Neural cell (in vitro differentiated cells): Measurements from ENCODE around the gene TRAF3. TPM values are rescaled to one million over a fixed set of nuclear protein-coding genes. Genes with fewer than 3 reads are reported as not detected.

ENCODE experiments used
- H2AFZ ChIP-seq: fragments of 200-600, 300-800 bp; sonication (generic), shearing (Covaris generic); 2 replicates; pipeline ENCODE4 v1.6.0; 2014; ENCODE audit warnings: low read depth, mild to moderate bottlenecking, antibody characterized with exemption, low read length, moderate library complexity
- H3F3A ChIP-seq: fragments of 200-600 bp; shearing (Covaris generic); 2 replicates; pipeline ENCODE4 v1.6.1; 2016; ENCODE audit warnings: mild to moderate bottlenecking, moderate library complexity, mixed read lengths, antibody characterized with exemption, low read length; ENCODE audit not compliant: insufficient read depth, poor library complexity, severe bottlenecking
- H3K27ac ChIP-seq: fragments of 200-600, 300-800 bp; sonication (generic), shearing (Covaris generic); 2 replicates; pipeline ENCODE4 v1.5.1; 2014; ENCODE audit warnings: mild to moderate bottlenecking, low read length, moderate library complexity
- H3K27me3 ChIP-seq: fragments of 300-800, 200-600 bp; sonication (generic), shearing (Covaris generic); 2 replicates; pipeline ENCODE4 v1.6.0; 2014; ENCODE audit warnings: mild to moderate bottlenecking, low read depth, low read length, moderate library complexity; ENCODE audit not compliant: insufficient read depth
- H3K36me3 ChIP-seq: fragments of 300-800, 200-600 bp; sonication (generic), shearing (Covaris generic); 2 replicates; pipeline ENCODE4 v1.5.1; 2014; ENCODE audit warnings: mild to moderate bottlenecking, antibody characterized with exemption, low read length, moderate library complexity; ENCODE audit not compliant: insufficient read depth
- H3K4me2 ChIP-seq: fragments of 300-800, 200-600 bp; sonication (generic), shearing (Covaris generic); 2 replicates; pipeline ENCODE4 v1.6.0; 2014; ENCODE audit warnings: mild to moderate bottlenecking, low read length
- H3K4me3 ChIP-seq: fragments of 300-800, 200-600 bp; sonication (generic), shearing (Covaris generic); 2 replicates; pipeline ENCODE4 v1.5.1; 2014; ENCODE audit warnings: mild to moderate bottlenecking, low read length, moderate library complexity
- H3K79me2 ChIP-seq: fragments of 200-600 bp; shearing (Covaris generic); replicated peaks from 2 replicates; pipeline ENCODE4 v1.6.0; 2014; ENCODE audit warnings: mild to moderate bottlenecking, low read length, moderate library complexity; ENCODE audit not compliant: insufficient read depth
- H3K9ac ChIP-seq: fragments of 300-800, 200-600 bp; sonication (generic), shearing (Covaris generic); 2 replicates; pipeline ENCODE4 v1.6.1; 2016; ENCODE audit warnings: mild to moderate bottlenecking, low read length, mixed read lengths
- H3K9me2 ChIP-seq: fragments of 200-600 bp; shearing (Covaris generic); 2 replicates; pipeline ENCODE4 v1.6.1; 2016; ENCODE audit warnings: mild to moderate bottlenecking, low read length, mixed read lengths; ENCODE audit not compliant: insufficient read depth
- H3K9me3 ChIP-seq: fragments of 200-600, 300-800 bp; sonication (generic), shearing (Covaris generic); 2 replicates; pipeline ENCODE4 v1.6.1; 2016; ENCODE audit warnings: mild to moderate bottlenecking, mixed run types, low read length, moderate library complexity, mixed read lengths
- H4K20me1 ChIP-seq: fragments of 200-600 bp; shearing (Covaris generic); 2 replicates; pipeline ENCODE4 v1.6.1; 2016; ENCODE audit warnings: mild to moderate bottlenecking, mixed run types; ENCODE audit not compliant: insufficient read depth
- EP300 ChIP-seq: fragments of 450-650 bp; conservative IDR thresholded peaks from 2 replicates; pipeline ENCODE4 v1.6.1; 2014; ENCODE audit warnings: antibody characterized with exemption, mild to moderate bottlenecking, moderate library complexity; ENCODE audit not compliant: poor library complexity, severe bottlenecking
- EZH2 ChIP-seq: fragments of 200-600, 300-800 bp; shearing (Covaris generic), sonication (generic); IDR thresholded peaks from 2 replicates; pipeline ENCODE4 v1.6.1; 2014; ENCODE audit warnings: antibody characterized with exemption, low read length, borderline replicate concordance, mild to moderate bottlenecking; ENCODE audit not compliant: insufficient read depth, poor library complexity, severe bottlenecking
- MXI1 ChIP-seq: fragments of 450-650 bp; conservative IDR thresholded peaks from 2 replicates; pipeline ENCODE4 v1.6.1; 2014; ENCODE audit warnings: antibody characterized with exemption, mild to moderate bottlenecking; ENCODE audit not compliant: poor library complexity, severe bottlenecking
- POLR2AphosphoS5 ChIP-seq: IDR thresholded peaks from 2 replicates; pipeline ENCODE4 v1.6.1; 2012
- RAD21 ChIP-seq: fragments of 450-650 bp; conservative IDR thresholded peaks from 2 replicates; pipeline ENCODE4 v1.6.1; 2014; ENCODE audit warnings: antibody characterized with exemption, mild to moderate bottlenecking, moderate library complexity
- REST ChIP-seq: IDR thresholded peaks from 2 replicates; pipeline ENCODE4 v1.6.1; 2012; ENCODE audit warnings: borderline replicate concordance
- SMC3 ChIP-seq: fragments of 450-650 bp; conservative IDR thresholded peaks from 2 replicates; pipeline ENCODE4 v1.6.1; 2014; ENCODE audit warnings: antibody characterized with exemption, mild to moderate bottlenecking, moderate library complexity; ENCODE audit not compliant: poor library complexity
- TAF1 ChIP-seq: IDR thresholded peaks from 2 replicates; pipeline ENCODE4 v1.6.1; 2012; ENCODE audit warnings: low read depth
- polyA plus RNA-seq: library from polyadenylated mRNA; depleted of rRNA; stranded (reverse); fragments of >200 nt; gene quantifications from 2 replicates; pipeline ENCODE4 v1.2.3, GENCODE V29; 2014
- TF ChIP-seq, protein P1 (sequence below): fragments of 450-650 bp; IDR thresholded peaks from 2 replicates; pipeline ENCODE4 v1.5.1; 2014; ENCODE audit warnings: antibody characterized with exemption, mild to moderate bottlenecking, moderate library complexity; ENCODE audit not compliant: poor library complexity, severe bottlenecking

TRAF3 gene
- polyA plus RNA-seq, 1 donor from 2014 or later, result 13.3 TPM

DNA sequence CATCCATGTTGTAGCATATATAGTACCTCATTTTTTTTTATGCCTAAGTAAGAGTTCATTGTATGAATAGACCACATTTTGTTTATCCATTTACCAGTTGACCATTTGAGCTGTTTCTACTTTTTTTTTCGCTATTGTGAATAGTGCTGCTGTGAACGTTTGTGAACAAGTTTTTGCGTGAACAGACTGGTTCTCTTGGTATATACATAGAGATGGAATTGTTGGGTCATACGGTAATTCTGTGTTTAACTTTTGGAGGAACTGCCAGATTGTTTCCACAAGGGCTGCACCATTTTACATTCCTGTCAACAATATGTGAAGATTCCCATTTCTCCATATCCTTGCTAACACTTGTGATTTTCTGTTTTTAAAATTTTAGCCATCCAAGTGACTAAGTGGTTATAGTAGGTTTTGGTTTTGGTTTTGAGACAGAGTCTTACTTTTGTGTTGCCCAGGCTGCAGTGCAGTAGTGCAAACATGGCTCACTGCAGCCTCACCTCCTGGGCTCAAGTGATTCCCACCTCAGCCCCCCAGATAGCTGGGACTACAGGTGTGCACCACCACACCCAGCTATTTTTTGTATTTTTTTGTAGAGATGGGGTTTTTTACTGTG, 76.9 kb downstream of the TRAF3 start:
- H3K9me3 ChIP-seq, result no peaks in the 10 kb centered on the region
- no peak overlapping the region for H2AFZ ChIP-seq
- no peaks in the 10 kb centered on the region for H3K9me2 ChIP-seq
- H3K4me2 ChIP-seq, result no peak overlapping the region
- H3F3A ChIP-seq, result no peaks in the 10 kb centered on the region
- H3K79me2 ChIP-seq, result no peaks in the 10 kb centered on the region
- H3K36me3 ChIP-seq, result no peaks in the 10 kb centered on the region
- no peak overlapping the region for H3K4me3 ChIP-seq
- no peak overlapping the region for H3K9ac ChIP-seq
- H4K20me1 ChIP-seq, result no peaks in the 10 kb centered on the region
- TF ChIP-seq SMC3 (no peak), EP300 (no peak), EZH2 (no peak), TAF1 (no peak), RAD21 (no peak), REST (no peak), MXI1 (no peak), POLR2AphosphoS5 (no peak)
- TF ChIP-seq, protein P1, sequence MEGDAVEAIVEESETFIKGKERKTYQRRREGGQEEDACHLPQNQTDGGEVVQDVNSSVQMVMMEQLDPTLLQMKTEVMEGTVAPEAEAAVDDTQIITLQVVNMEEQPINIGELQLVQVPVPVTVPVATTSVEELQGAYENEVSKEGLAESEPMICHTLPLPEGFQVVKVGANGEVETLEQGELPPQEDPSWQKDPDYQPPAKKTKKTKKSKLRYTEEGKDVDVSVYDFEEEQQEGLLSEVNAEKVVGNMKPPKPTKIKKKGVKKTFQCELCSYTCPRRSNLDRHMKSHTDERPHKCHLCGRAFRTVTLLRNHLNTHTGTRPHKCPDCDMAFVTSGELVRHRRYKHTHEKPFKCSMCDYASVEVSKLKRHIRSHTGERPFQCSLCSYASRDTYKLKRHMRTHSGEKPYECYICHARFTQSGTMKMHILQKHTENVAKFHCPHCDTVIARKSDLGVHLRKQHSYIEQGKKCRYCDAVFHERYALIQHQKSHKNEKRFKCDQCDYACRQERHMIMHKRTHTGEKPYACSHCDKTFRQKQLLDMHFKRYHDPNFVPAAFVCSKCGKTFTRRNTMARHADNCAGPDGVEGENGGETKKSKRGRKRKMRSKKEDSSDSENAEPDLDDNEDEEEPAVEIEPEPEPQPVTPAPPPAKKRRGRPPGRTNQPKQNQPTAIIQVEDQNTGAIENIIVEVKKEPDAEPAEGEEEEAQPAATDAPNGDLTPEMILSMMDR, result no peak
- no peaks in the 10 kb centered on the region for H3K27me3 ChIP-seq
- H3K27ac ChIP-seq, result no peak overlapping the region

DNA sequence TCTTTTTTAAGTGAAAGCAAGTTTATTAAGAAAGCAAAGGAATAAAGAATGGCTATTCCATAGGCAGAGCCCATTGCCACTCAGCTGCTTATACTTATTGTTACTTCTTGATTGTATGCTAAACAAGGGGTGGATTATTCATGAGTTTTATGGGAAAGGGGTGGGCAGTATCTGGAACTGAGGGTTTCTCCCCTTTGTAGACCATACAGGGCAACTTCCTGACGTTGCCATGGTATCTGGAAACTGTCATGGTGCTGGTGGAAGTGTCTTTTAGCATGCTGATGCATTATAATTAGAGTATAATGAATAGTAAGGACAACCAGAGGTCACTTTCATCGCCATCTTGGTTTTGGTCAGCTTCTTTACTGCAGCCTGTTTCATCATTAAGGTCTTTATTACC, 78.9 kb downstream of the TRAF3 start:
- H3K4me2 ChIP-seq, result no peak overlapping the region
- no peaks in the 10 kb centered on the region for H3K27me3 ChIP-seq
- no peak overlapping the region for H3K27ac ChIP-seq
- H3K36me3 ChIP-seq, result no peaks in the 10 kb centered on the region
- no peaks in the 10 kb centered on the region for H4K20me1 ChIP-seq
- H3F3A ChIP-seq, result no peaks in the 10 kb centered on the region
- no peak for TF ChIP-seq RAD21
- no peak for TF ChIP-seq TAF1
- no peak for TF ChIP-seq EP300
- TF ChIP-seq, protein P1, result no peak
- no peak for TF ChIP-seq REST
- TF ChIP-seq MXI1, result no peak
- H2AFZ ChIP-seq, result no peak overlapping the region
- peaks cover 4% of the 10 kb centered on the region for H3K9me3 ChIP-seq
- H3K9ac ChIP-seq, result no peak overlapping the region
- no peak overlapping the region for H3K4me3 ChIP-seq
- H3K79me2 ChIP-seq, result no peaks in the 10 kb centered on the region
- no peaks in the 10 kb centered on the region for H3K9me2 ChIP-seq
